GM12864 (cell line): Measurements from ENCODE around the gene OSBPL3.
"Not testable (repeated sequence)": the region's sequence is repeated elsewhere in the genome, so short reads cannot be mapped to it uniquely, and the experiment has no call there.

Experiments used
- DNase-seq: peaks from one replicate; pipeline ENCODE4 v3.0.0-alpha.2; 2011; ENCODE audit warnings: low read depth
- H3K4me3 ChIP-seq: 2 replicates; pipeline ENCODE4 v1.5.1; 2011; ENCODE audit warnings: mild to moderate bottlenecking, low read depth, low read length, control low read depth
- CTCF ChIP-seq: IDR thresholded peaks from 2 replicates; pipeline ENCODE4 v1.5.1; 2011; ENCODE audit warnings: low read depth, mild to moderate bottlenecking, moderate library complexity, low read length, control low read depth, inconsistent platforms; ENCODE audit errors: missing control alignments

Gene OSBPL3

GRCh38 chr7:24979863-24980533, at the start of gene OSBPL3:
OSBPL3 (minus strand) TSS chr7:24980178; CDS start chr7:24892472, 87,706 bp downstream.
- DNase-seq, result peak; percentile 84
- TF ChIP-seq CTCF, result no peak
- H3K4me3 ChIP-seq, result peak within 1 kb of the TSS; percentile 81

- no peak overlapping the region for H3K4me3 ChIP-seq
- no peak for TF ChIP-seq CTCF
- DNase-seq, result no peak
These were observed 49.1 kb upstream of the OSBPL3 start for GRCh38 chr7:25029075-25029474.

GRCh38 chr7:25028370-25029021, 48.5 kb upstream of the OSBPL3 start:
- no peak for DNase-seq
- H3K4me3 ChIP-seq, result no peak overlapping the region
- no peak for TF ChIP-seq CTCF

- no peak for DNase-seq
- no peak overlapping the region for H3K4me3 ChIP-seq
- no peak for TF ChIP-seq CTCF
These were observed 46.2 kb upstream of the OSBPL3 start for GRCh38 chr7:25026156-25026555.

GRCh38 chr7:25025218-25025671, 45.3 kb upstream of the OSBPL3 start:
- no peak overlapping the region for H3K4me3 ChIP-seq
- DNase-seq, result no peak
- TF ChIP-seq CTCF, result no peak

- no peak overlapping the region for H3K4me3 ChIP-seq
- no peak for TF ChIP-seq CTCF
- no peak for DNase-seq
These were observed 44.1 kb upstream of the OSBPL3 start for GRCh38 chr7:25024066-25024465.

GRCh38 chr7:25017671-25018070, 37.7 kb upstream of the OSBPL3 start:
- DNase-seq, result not testable (repeated sequence)

More at GRCh38 chr7:25017671-25018070, 37.7 kb upstream of the OSBPL3 start:
- H3K4me3 ChIP-seq, result not testable (repeated sequence)
